GM23338 (cell line): ENCODE data around the gene DHRSX. TPM values are rescaled to one million over a fixed set of nuclear protein-coding genes. Genes with fewer than 3 reads are reported as not detected.

Source experiments
- ATAC-seq: fragments of 200-7000 bp; cut with Tn5 transposase; 3 replicates; pipeline ENCODE4 v1.9.1; 2020
- DNase-seq: peaks from one replicate; pipeline ENCODE4 v3.0.0-alpha.2; 2015; ENCODE audit warnings: low spot score
- H2AFZ ChIP-seq: fragments of 200-600 bp; sonication (generic); 2 replicates; pipeline ENCODE4 v1.8.0; 2016; ENCODE audit warnings: antibody characterized with exemption, mild to moderate bottlenecking, moderate library complexity
- H3F3A ChIP-seq: fragments of 200-600 bp; sonication (generic); replicated peaks from 2 replicates; pipeline ENCODE4 v1.8.0; 2017; ENCODE audit warnings: antibody characterized with exemption, mixed run types, low read depth
- H3K27ac ChIP-seq: fragments of 200-600 bp; sonication (generic); 2 replicates; pipeline ENCODE4 v1.6.1; 2016; ENCODE audit warnings: low read depth
- H3K27me3 ChIP-seq: fragments of 200-600 bp; sonication (generic); 2 replicates; pipeline ENCODE4 v1.8.0; 2016; ENCODE audit warnings: mild to moderate bottlenecking, mixed run types, moderate library complexity; ENCODE audit not compliant: insufficient read depth
- H3K36me3 ChIP-seq: fragments of 200-600 bp; sonication (generic); 2 replicates; pipeline ENCODE4 v1.8.0; 2016; ENCODE audit warnings: mild to moderate bottlenecking; ENCODE audit not compliant: insufficient read depth
- H3K4me1 ChIP-seq: fragments of 200-600 bp; sonication (generic); 2 replicates; pipeline ENCODE4 v1.8.0; 2016; ENCODE audit warnings: mild to moderate bottlenecking, moderate library complexity; ENCODE audit not compliant: insufficient read depth
- H3K4me2 ChIP-seq: fragments of 200-600 bp; sonication (generic); 2 replicates; pipeline ENCODE4 v1.7.1; 2017; ENCODE audit warnings: mixed run types
- H3K4me3 ChIP-seq: fragments of 200-600 bp; sonication (generic); 2 replicates; pipeline ENCODE4 v1.6.1; 2016; ENCODE audit warnings: mixed run types
- H3K79me2 ChIP-seq: fragments of 200-600 bp; sonication (generic); replicated peaks from 2 replicates; pipeline ENCODE4 v1.8.0; 2017; ENCODE audit warnings: mild to moderate bottlenecking; ENCODE audit not compliant: insufficient read depth
- H3K9me2 ChIP-seq: fragments of 200-600 bp; sonication (generic); 2 replicates; pipeline ENCODE4 v1.8.0; 2017; ENCODE audit not compliant: insufficient read depth
- H4K20me1 ChIP-seq: fragments of 200-600 bp; sonication (generic); replicated peaks from 2 replicates; pipeline ENCODE4 v1.8.0; 2017; ENCODE audit warnings: mild to moderate bottlenecking; ENCODE audit not compliant: insufficient read depth
- H3K27ac Mint-ChIP-seq: 2 replicates; pipeline ENCODE4 v1.8.0; 2020; ENCODE audit warnings: inconsistent platforms, mild to moderate bottlenecking, moderate library complexity, mixed read lengths
- H3K27me3 Mint-ChIP-seq: 3 replicates; pipeline ENCODE4 v1.8.0; 2022; ENCODE audit warnings: low read depth, mild to moderate bottlenecking, moderate library complexity, mixed read lengths, inconsistent platforms; ENCODE audit not compliant: insufficient read depth, poor library complexity
- H3K36me3 Mint-ChIP-seq: 3 replicates; pipeline ENCODE4 v1.8.0; 2021; ENCODE audit warnings: low read depth, mild to moderate bottlenecking, inconsistent platforms, moderate library complexity, mixed read lengths
- H3K4me1 Mint-ChIP-seq: 3 replicates; pipeline ENCODE4 v1.8.0; 2020; ENCODE audit warnings: mild to moderate bottlenecking, inconsistent platforms, mixed read lengths
- H3K4me3 Mint-ChIP-seq: 3 replicates; pipeline ENCODE4 v1.8.0; 2021; ENCODE audit warnings: moderate library complexity, mild to moderate bottlenecking, inconsistent platforms, mixed read lengths
- H3K9me3 Mint-ChIP-seq: 3 replicates; pipeline ENCODE4 v1.8.0; 2020; ENCODE audit warnings: moderate library complexity, mild to moderate bottlenecking, inconsistent platforms, mixed read lengths
- EZH2 ChIP-seq: fragments of 200-600 bp; sonication (generic); IDR thresholded peaks from one replicate; pipeline ENCODE4 v1.8.0; 2017; ENCODE audit warnings: antibody characterized with exemption, mild to moderate bottlenecking, low read depth; ENCODE audit not compliant: unreplicated experiment
- EZH2phosphoT487 ChIP-seq: fragments of 200-600 bp; sonication (generic); IDR thresholded peaks from one replicate; pipeline ENCODE4 v1.8.1; 2018; ENCODE audit warnings: antibody characterized with exemption; ENCODE audit not compliant: unreplicated experiment
- JUNB ChIP-seq: IDR thresholded peaks from one replicate; pipeline ENCODE4 v1.6.1; 2016; ENCODE audit warnings: antibody characterized with exemption; ENCODE audit not compliant: unreplicated experiment
- NANOG ChIP-seq: IDR thresholded peaks from 2 replicates; pipeline ENCODE4 v1.6.1; 2016; ENCODE audit warnings: antibody characterized with exemption, borderline replicate concordance
- POLR2AphosphoS5 ChIP-seq: IDR thresholded peaks from 2 replicates; pipeline ENCODE4 v1.6.1; 2016; ENCODE audit warnings: antibody characterized with exemption, low read depth
- STAT1 ChIP-seq: IDR thresholded peaks from one replicate; pipeline ENCODE4 v1.6.1; 2016; ENCODE audit warnings: antibody characterized with exemption; ENCODE audit not compliant: unreplicated experiment
- ZNF114 ChIP-seq: fragments of 250-450 bp; sonication (Bioruptor Pico); IDR thresholded peaks from 2 replicates; pipeline ENCODE4 v1.5.0; 2020; ENCODE audit warnings: mild to moderate bottlenecking, moderate library complexity
- ZNF331 ChIP-seq: fragments of 250-450 bp; sonication (Bioruptor Pico); IDR thresholded peaks from 2 replicates; pipeline ENCODE4 v1.5.0; 2020; ENCODE audit warnings: low read depth, mild to moderate bottlenecking, moderate library complexity
- polyA plus RNA-seq: library from polyadenylated mRNA; unstranded; fragments of >200 nt; fragmentation: Nextera tagmentation; extraction: Ambion mirVana; gene quantifications from 2 replicates; pipeline ENCODE4 v1.2.1, GENCODE V29; 2016
- total RNA-seq: library from RNA; depleted of rRNA; stranded (reverse); fragments of >200 nt; shearing (Covaris generic); gene quantifications from 2 replicates; pipeline ENCODE4 v1.2.3, GENCODE V29; 2014
- TF ChIP-seq, protein P1 (sequence below), 2 experiments: fragments of 200-600 bp in 1 of 2; sonication (generic) in 1 of 2; conservative IDR thresholded peaks; 2 replicates each; pipeline versions ENCODE4 v1.5.1 to v1.6.1; 2016 to 2017; ENCODE audit warnings: antibody characterized with exemption in 2 of 2, low read depth in 2 of 2, mild to moderate bottlenecking in 2 of 2, moderate library complexity in 1 of 2
- TF ChIP-seq, protein P2 (sequence below): IDR thresholded peaks from one replicate; pipeline ENCODE4 v1.6.1; 2018; ENCODE audit warnings: antibody characterized with exemption; ENCODE audit not compliant: unreplicated experiment
- TF ChIP-seq, protein P3 (sequence below): IDR thresholded peaks from 2 replicates; pipeline ENCODE4 v1.6.1; 2016; ENCODE audit warnings: antibody characterized with exemption

The DHRSX gene
- total and polyA plus RNA-seq, 2 experiments from 2014 or later: 33.9 to 43.0 TPM

DNA sequence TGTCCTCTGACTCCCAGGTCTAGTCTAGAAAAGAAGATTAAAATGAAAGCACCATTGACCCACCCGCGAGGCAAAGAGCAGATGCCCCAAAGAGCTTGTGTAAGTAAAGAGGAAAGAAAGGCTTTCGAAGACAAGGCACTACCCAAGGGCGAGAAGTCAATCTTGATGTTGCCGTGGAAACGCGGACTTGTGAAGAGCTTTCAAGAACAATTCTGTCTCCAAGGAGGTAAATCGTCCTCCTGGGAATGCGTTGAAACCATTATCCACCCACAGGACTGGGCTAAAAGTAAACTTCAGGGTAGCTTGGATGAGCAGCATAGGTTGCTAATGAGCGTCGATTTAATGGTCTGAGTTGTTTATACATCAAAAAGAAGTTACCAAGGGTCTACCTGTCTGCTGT is 189.3 kb downstream of the DHRSX start (continued):
- TF ChIP-seq, protein P1, sequence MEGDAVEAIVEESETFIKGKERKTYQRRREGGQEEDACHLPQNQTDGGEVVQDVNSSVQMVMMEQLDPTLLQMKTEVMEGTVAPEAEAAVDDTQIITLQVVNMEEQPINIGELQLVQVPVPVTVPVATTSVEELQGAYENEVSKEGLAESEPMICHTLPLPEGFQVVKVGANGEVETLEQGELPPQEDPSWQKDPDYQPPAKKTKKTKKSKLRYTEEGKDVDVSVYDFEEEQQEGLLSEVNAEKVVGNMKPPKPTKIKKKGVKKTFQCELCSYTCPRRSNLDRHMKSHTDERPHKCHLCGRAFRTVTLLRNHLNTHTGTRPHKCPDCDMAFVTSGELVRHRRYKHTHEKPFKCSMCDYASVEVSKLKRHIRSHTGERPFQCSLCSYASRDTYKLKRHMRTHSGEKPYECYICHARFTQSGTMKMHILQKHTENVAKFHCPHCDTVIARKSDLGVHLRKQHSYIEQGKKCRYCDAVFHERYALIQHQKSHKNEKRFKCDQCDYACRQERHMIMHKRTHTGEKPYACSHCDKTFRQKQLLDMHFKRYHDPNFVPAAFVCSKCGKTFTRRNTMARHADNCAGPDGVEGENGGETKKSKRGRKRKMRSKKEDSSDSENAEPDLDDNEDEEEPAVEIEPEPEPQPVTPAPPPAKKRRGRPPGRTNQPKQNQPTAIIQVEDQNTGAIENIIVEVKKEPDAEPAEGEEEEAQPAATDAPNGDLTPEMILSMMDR (conservative IDR thresholded peaks at IDR 0.05; ENCODE audit: low read depth in 2 of 2): no peak
- TF ChIP-seq STAT1 (no peak), EZH2phosphoT487 (no peak), POLR2AphosphoS5 (no peak), NANOG (no peak), ZNF331 (CRISPR knock-in tag) (no peak), ZNF114 (CRISPR knock-in tag) (no peak)
- TF ChIP-seq, protein P2, sequence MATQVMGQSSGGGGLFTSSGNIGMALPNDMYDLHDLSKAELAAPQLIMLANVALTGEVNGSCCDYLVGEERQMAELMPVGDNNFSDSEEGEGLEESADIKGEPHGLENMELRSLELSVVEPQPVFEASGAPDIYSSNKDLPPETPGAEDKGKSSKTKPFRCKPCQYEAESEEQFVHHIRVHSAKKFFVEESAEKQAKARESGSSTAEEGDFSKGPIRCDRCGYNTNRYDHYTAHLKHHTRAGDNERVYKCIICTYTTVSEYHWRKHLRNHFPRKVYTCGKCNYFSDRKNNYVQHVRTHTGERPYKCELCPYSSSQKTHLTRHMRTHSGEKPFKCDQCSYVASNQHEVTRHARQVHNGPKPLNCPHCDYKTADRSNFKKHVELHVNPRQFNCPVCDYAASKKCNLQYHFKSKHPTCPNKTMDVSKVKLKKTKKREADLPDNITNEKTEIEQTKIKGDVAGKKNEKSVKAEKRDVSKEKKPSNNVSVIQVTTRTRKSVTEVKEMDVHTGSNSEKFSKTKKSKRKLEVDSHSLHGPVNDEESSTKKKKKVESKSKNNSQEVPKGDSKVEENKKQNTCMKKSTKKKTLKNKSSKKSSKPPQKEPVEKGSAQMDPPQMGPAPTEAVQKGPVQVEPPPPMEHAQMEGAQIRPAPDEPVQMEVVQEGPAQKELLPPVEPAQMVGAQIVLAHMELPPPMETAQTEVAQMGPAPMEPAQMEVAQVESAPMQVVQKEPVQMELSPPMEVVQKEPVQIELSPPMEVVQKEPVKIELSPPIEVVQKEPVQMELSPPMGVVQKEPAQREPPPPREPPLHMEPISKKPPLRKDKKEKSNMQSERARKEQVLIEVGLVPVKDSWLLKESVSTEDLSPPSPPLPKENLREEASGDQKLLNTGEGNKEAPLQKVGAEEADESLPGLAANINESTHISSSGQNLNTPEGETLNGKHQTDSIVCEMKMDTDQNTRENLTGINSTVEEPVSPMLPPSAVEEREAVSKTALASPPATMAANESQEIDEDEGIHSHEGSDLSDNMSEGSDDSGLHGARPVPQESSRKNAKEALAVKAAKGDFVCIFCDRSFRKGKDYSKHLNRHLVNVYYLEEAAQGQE: no peak

DNA sequence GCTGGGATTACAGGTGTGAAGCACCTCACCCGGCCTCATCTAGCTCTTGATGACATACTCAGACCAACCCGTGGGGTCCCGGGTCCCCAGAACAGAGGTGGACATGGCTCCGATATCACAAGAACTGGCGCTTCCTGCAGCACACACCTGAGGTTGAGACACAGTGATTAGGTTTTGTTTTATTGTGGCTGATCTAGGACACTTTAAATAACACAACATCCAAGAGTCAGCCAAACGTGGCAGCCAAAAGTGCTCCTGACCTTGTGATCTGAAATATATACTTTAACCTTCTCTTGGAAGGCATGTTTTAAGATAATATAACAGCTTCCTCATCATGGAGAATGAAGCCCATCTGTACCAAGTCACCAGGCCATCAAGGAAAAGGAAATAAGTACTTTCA is 198.9 kb downstream of the DHRSX start:
- H3K4me3 ChIP-seq: no peak overlapping the region
- H2AFZ ChIP-seq: no peak overlapping the region
- no peaks in the 10 kb centered on the region for H3K79me2 ChIP-seq
- no peaks in the 10 kb centered on the region for H3F3A ChIP-seq
- H4K20me1 ChIP-seq: no peaks in the 10 kb centered on the region
- ATAC-seq (no peak), DNase-seq (no peak)
- H3K9me2 ChIP-seq: no peaks in the 10 kb centered on the region
- no peaks in the 10 kb centered on the region for H3K27me3 ChIP-seq
- no peak overlapping the region for H3K27ac ChIP-seq
- H3K4me3 Mint-ChIP-seq: no peak overlapping the region
- H3K36me3 Mint-ChIP-seq: peaks cover 33% of the 10 kb centered on the region
- H3K27me3 Mint-ChIP-seq: peaks cover 4% of the 10 kb centered on the region
- H3K36me3 ChIP-seq: no peaks in the 10 kb centered on the region
- no peak overlapping the region for H3K27ac Mint-ChIP-seq
- H3K9me3 Mint-ChIP-seq: peaks cover 23% of the 10 kb centered on the region; the same call in 2 of the 3 replicates
- no peak overlapping the region for H3K4me2 ChIP-seq
- H3K4me1 Mint-ChIP-seq: no peaks in the 10 kb centered on the region
- H3K4me1 ChIP-seq: no peaks in the 10 kb centered on the region
- TF ChIP-seq, protein P3, sequence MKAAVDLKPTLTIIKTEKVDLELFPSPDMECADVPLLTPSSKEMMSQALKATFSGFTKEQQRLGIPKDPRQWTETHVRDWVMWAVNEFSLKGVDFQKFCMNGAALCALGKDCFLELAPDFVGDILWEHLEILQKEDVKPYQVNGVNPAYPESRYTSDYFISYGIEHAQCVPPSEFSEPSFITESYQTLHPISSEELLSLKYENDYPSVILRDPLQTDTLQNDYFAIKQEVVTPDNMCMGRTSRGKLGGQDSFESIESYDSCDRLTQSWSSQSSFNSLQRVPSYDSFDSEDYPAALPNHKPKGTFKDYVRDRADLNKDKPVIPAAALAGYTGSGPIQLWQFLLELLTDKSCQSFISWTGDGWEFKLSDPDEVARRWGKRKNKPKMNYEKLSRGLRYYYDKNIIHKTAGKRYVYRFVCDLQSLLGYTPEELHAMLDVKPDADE: no peak
- TF ChIP-seq POLR2AphosphoS5 (no peak), EZH2 (no peak), JUNB (no peak), EZH2phosphoT487 (no peak), ZNF331 (CRISPR knock-in tag) (no peak)
- TF ChIP-seq, protein P1 (conservative IDR thresholded peaks at IDR 0.05; ENCODE audit: low read depth in 2 of 2): no peak
